T1000 (cell line): Measurements from ENCODE around the gene SH2D3A.
"Not testable (repeated sequence)": the region's sequence is repeated elsewhere in the genome, so short reads cannot be mapped to it uniquely, and the experiment has no call there.

Source experiments
- DNase-seq: peaks from one replicate; lab custom pipeline; 2025; ENCODE audit warnings: mixed read lengths; lab: John Stamatoyannopoulos, UW

Gene SH2D3A

DNA sequence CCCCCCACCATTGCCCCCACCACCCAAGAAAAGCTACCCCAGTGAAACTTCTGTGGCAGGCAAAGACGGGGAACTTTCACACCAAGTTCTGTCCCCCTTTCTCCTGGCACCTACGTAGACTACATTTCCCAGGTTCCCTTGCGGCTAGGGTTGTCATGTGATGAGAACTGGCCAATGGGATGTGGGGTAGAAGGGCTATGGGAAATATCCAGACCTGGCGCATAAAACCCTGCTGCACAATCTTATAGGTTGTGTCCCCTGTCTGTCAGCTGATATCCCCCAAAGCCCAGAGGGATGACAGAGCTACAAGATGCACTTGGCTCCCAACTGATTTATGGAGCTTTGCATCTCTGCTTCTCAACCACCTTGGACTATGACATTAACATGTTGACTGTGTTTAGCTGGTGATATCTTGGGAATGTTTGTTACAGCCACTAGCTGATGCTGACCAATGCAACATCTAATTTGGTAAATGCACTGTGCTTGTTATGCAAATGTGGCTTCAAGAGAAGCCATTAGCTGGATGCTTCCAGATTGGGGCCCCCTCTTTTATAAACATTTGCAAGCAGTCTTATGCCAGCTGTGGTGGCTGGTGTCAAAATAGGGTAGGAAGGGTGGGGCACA lies 6.1 kb downstream of the SH2D3A start:
- DNase-seq: no peak

DNA sequence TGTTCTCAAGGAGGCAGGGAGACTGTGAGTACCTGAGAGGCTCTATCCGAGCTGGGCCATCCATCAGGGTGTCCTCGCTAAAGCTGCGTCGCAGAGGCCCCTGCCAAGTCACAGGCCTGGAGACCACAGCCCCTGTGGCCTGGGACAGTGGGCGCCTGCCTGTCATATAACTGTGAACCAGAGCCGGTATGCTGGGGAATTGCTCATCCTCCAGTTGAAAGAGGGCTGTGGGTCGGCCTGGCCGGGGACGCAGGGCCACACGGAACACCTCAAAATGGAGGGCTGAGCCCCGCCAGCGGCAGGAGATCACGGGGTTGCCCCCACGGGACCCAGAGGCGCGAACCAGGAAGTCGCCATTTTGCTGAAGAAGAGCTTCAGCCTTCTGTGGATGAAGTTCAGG lies 6.6 kb downstream of the SH2D3A start:
- DNase-seq: no peak

DNA sequence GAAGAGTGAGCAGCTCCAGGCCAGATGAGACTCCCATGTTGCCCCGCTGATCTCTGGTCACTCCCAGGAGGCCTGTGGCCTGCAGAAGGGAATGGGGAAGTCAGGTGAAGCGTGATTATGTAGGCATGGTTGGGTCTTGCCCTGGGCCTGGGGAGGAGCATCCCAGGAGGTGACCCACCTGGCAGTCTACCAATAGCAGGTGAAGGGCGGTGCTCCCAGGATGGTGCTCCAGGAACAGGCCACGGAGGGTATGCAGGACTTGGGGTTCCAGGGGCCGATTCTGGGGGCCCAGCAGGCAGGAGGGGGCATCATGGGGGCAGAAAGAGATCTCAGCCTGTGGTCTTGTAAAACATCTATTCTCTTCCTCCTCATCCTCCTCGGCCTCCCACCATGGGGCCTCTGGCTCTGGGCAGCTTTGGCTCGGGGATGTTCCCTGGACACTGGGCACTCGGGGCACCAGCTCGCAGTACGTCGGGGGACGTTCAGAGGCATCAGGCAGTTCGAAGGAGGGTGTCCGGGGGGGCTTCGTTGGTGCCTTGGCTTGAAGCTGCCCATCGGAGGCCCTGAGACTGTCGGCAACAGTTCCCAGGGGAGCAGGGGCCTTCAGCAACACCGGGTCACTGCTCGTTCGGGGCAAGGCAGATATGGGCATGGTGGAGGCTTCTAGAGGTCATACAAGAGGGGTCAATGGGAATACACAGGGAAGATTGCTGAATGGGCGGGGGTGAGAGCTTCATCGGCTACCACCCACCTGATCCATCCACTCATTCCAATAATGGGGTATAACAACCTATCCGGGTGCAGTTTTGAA lies 12.4 kb downstream of the SH2D3A start:
- no peak for DNase-seq

DNA sequence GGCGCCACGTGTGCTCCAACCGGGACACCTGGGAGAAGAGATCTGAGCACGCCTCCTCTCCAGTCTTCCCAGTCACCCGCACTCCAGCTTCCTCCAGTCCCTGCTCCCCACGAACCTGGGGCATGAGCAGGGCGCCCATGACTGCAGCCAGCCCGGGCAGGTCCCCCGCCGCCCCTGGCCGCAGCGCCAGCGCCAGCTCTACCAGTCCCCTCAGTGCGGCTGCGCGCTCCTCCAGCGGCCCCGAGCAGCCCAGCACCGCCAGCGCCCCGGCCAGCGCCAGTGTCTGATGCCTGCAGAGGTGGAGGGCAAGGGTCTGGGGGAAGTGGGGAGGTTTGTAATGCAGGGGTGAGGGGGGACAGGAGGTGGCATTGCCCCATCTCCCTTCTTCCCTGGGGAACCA lies 13.1 kb downstream of the SH2D3A start:
- no peak for DNase-seq

DNA sequence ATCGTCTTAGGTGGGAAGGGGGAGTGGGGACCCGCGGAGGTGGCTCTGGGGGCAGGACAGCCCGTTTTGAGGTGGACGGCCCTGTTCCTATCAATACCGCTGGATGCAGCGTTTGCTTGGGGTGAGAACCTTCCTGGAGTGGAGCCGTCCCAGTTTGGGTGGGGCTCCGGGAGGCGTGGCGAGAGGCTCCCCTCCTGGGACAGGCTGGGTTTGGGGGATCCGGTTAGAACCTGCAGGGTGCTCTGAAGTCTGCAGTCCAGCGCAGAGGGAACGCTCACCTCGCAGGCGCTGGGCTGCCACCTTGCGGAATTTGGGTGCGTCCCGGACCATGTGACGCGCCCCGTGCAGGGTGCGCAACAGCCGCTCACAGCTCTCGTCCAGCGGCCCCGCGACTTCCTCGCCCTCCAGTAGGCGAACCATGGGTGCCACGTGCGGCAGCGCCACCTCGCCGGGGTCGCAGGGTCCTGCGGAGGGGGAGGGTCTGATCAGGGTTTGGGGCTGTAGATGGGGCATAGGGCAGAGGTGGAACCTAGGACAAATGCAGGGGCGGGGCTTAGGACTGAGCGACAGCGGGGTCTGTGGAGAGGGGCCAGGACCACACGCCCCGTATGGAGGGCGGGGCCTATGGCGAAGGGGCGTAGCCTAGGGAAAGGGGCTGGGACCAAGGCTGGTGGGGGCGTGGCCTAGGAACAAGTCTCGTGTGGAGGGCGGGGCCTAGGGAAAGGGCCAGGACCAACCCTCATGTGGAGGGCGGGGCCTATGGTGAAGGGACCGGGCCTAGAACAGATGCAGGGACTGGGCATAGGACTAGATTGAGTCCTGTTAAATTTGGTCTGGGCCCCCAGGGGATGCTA lies 13.8 kb downstream of the SH2D3A start:
- peak; percentile 34 for DNase-seq

DNA sequence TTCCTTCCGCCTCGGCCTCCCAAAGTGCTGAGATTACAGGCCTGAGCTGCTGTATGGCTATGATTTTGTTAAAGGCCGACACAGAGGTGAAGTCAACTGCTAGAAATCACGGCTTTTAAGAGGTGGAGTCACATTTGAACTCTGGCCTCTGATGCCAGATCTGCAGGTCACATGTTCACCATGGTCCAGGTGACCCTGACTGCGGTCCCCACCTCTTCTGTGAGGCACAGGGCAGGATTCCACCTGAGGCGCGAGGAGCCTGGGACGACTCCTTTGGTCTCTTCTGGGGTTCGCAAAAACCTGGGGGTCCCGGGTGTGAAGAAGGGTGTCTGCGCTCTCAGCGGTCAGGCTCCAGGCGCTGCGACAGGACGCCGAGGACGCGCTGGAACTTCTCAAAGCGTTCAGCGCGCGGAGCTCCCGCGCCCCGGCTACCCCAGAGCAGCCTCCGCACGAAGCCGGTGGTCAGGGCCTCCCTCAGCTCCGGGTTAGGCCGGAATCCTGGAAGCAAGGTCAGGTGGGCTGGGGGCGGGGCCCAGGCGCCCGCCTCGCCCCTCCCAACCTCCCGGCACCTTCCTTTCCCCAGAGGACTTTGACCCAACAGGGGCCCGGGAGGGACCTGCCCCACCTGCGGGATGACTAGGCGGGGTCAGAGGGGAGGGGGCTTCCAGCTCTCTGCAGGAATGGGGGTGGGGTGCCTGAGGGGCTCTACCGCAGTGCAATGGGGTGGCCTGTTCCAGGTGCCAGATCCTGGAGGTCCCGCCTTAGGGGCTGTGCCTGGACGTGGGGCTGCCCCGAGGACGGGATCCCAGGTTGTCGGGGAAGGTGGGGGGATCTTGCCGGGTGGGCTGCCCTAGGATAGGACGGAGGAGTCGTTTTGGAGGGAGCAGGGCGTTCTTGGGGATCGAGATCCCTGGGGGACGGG lies 14.7 kb downstream of the SH2D3A start:
- DNase-seq: no peak

DNA sequence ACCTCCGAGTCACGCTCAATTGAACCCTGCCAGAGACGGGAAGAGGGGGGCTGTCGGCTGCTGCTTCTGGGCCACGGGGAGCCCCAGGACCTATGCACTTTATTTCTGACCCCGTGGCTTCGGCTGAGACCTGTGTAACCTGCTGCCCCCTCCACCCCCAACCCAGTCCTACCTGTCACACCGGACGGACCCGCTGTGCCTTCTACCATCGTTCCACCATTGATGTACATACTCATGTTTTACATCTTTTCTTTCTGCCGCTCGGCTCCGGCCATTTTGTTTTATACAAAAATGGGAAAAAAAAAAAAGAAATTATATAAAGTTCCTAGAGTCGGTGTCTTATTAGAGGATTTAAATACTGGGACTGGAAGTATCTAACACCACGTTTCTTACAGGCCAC lies 16.0 kb downstream of the SH2D3A start:
- no peak for DNase-seq

DNA sequence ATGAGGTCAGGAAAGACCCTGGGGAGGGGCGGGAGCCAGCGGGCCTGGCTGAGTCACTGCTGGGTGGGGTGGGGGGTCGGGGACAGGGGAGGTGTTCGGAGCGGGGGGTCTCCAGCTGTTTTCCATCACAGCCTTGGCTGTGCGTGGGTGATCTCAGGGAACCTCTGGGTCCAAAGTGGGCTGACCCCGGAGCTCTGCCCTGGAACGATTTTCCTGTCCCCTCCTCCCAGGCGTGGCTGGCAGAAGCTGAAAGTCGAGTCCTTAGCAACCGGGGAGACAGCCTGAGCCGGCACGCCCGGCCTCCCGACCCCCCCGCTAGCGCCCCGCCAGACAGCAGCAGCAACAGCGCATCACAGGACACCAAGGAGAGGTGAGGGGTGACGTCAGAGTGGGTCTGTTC lies 17.2 kb downstream of the SH2D3A start:
- DNase-seq: no peak

DNA sequence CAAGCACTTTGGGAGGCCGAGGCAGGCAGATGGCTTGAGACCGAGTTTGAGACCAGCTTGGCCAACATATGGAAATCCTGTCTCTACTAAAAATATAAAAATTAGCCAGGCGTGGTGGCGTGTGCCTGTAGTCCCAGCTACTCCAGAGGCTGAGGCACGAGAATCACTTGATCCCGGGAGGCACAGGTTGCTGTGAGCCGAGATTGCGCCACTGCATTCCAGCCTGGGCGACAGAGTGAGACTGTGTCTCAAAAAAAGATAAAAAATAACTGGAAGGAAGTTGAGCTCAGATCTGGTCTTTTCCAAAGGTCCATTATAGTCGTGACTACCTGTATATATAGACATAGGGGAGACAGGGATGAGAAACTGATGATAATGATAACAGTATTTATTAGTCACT lies 18.7 kb downstream of the SH2D3A start:
- not testable (repeated sequence) for DNase-seq

DNA sequence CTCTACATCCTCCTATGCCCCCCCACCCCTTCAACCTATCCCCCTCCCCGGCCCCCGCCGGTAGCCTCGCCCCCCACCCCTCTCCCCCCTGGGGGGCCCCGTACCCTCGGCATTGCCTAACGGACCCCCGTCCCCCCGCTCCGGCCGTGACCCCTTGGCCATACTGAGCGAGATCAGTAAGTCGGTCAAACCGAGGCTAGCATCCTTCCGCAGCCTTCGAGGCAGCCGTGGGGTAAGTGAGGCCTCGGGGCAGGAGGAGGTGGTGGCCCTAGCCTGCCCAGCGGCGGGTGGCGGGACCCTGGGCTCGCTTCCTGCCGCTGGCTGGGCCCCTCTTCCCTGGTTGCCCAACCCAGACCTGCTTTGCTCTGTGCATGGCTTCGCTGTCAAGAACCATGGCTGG lies 21.3 kb downstream of the SH2D3A start:
- DNase-seq: no peak

DNA sequence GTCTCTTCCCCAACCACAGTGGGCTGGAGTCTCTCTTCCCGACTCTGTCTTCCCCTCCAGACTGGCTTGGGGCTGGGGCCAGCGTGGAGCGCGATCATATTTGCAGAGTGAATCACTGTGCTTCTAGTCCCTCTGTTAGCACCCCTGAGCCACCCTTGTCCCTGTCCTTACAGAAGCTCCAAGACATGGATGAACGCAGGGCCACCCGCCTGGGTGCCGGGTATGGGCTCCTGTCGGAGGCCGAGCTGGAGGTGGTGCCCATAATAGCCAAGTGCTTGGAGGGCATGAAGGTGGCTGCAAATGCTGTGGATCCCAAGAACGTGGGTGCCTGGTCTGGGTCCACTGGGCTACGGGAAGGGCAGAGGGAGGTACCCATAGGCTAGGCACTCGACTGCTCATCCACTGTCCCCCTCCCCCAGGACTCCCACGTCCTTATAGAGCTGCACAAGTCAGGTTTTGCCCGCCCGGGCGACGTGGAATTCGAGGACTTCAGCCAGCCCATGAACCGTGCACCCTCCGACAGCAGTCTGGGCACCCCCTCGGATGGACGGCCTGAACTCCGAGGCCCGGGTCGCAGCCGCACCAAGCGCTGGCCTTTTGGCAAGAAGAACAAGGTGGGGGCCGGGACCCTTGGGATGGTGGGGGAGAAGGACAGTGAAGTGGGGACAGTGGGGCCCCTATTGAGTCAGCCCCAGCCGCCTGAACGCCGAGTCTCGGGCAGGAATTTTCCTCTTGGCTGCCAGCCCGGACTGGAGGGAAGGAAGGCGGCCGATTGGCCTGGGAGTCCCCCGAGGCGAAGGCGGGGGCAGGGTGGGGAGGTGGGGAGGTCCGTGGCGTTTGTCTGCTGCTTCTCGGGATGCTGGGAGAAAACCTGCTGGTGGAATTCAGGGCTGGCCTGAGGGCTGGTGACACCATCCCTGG lies 22.6 kb downstream of the SH2D3A start:
- peak; percentile 86 for DNase-seq

DNA sequence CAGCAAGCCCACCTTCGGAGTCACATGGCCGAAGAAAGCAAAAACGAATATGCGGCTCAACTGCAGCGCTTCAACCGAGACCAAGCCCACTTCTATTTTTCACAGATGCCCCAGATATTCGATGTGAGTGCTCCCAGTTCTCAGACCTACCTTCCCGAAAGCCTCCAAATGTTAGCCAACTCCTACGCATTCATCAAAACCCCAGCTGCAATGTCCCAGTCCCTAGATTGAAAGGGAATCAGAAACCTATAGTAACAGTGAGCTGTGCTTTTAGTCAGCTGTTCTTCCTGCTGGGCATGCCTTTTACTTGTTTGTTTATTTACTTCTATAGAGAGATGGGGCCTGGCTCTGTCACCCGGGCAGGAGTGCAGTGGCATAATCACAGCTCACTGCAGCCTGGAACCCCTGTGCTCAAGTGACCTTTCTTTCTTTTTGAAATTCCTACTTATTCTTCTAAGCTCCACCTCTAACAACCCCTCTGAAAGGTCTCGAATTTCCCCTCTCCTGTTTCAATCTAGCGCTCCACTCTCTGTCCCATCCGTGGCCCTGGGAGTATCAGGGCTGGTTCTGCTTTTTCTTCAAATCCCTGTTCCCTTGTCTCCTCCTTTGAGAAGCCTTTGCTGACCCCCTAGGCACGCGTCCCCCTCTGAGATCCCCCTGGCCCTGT lies 23.4 kb downstream of the SH2D3A start:
- no peak for DNase-seq

DNA sequence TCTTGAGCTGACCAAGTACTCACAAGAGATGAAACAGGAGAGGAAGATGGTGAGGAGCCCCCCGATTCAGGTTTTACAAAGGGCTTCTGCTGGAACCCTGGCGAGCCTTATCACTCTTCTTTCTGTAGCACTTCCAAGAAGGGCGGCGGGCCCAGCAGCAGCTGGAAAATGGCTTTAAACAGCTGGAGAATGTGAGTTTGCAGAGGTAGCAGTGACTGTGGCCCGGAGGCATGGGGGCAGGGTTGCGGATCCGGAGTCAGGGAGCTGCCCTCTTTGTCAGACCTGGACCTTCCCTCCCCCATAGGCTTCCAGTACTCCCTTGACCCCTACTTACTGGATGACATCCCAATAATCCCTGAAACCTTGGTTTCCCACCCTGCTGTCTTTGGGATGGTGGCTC lies 24.2 kb downstream of the SH2D3A start:
- no peak for DNase-seq

DNA sequence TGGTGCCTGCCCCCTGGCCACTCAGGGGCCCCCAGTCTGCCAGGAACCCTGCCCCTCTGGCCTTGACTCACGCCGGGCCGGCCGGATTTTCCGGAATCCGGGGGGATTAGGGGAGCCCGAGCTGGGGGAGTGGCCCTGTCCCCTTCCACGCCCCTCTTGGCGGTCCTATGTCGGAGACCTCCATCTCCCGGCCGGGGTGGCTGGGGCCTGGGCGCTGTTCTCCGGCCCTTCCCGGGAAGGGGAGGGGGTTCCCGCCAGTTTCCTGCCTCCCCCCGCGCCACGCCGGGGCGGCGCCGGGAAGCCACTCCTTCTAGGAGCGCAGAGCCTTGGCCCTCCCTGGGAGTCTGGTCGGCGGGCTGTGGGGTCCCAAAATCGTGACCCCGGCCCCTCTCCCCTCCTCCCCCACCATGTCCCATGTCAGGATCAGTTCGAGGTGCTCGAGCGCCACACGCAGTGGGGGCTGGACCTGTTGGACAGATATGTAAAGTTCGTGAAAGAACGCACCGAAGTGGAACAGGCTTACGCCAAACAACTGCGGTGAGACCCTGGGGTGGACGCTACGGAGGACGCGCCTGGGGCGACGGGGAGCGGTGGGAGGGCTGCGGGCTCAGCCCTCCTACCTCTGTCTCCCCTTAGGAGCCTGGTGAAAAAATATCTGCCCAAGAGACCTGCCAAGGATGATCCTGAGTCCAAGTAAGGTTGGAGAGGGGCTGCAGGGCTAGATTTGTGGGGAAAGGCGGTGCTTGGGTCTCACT lies 26.5 kb downstream of the SH2D3A start:
- peak; percentile 28 for DNase-seq

DNA sequence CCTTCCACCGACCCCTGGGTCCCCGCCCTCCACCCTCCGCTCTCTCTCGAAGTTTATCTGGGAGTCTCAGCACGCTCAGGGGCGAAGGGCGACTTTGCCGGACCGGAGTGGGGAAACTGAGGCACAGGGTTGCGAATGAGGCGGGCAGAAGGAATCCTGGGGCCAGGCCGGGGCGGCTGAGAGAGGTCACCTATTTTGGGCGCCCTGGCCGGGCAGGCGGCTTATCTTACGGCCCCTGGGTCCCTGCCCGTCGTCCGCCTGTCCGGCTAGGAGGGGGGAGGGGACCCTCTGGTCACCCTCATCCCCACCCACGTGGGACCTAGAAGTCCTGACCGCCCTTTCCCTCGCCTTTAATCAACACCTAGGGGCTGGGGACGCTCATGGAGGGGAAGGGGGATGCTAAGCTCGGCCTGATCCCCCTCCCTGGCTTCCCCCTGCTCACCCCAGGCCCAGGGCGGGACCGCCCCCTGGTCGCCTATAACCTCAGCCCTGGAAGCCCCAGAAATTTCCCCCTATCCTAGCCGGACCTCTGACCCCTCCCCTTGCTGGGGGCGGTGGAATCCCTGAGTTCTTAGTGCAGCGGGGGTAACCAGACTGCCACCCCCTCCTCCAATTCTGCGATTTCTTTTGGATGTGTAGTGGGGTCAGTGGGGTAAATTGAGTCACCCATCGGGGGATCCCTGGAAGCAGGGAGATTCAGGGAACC lies 27.2 kb downstream of the SH2D3A start:
- no peak for DNase-seq

DNA sequence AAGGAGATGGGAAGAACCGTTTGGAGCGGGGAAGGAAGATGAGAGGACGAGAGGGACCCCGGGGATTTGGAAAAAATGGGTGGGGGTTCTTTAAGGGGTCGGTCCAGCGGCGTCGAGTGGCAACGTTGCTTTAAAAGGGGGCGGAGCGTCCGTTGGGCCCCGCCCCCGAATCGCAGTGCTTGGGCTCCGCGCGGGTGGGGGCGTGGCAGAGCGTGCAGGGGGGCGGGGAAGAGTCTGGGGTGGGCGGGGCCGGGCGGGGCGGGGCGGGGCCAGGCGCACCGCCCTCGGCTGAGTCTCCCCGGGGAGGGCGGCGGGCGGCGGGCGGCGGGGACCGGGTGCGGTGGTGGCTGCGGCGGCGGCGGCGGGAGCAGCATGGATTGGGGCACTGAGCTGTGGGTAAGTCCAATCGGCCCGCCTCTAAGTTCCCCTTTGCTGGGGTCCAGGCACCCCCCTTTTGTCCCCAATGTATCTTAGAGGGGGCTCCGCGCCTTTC lies 27.8 kb downstream of the SH2D3A start, which contains the start of gene TRIP10:
TSS of gene TRIP10 (plus strand) at position 291 of the 493 bp plus-strand sequence. CDS start at position 373, 82 bp downstream.
- DNase-seq: peak; percentile 57

DNA sequence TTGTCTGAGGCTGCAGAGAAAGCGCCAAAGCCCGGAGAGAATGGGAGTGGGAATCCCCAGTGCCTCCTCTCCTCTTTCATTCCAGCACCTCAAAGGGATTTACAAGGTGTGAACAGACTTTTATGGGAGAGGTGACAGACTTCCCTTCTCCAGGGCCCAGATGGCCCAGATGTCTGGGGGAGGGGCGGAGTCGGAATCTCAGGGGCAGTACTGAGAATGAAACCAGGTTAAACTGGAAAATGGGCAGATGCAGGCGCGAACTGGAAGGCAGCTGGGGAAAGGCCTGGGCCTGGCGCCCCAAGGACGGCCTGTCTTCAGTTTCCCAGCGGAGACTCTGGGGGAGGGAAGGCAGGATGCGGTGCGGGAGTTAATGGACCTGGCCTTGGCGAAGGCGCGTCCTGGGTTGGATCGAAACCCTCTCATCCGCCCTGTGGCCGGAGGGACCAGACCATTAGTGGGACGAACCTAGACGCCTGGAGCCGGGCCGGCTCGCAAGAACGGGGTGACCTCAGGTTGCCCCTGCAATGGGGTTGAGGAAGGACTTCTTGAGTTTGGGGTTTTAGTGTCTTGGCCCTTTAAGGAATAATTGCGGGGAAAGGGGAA lies 28.3 kb downstream of the SH2D3A start:
- DNase-seq: no peak
